ENCODE results near the gene ZCWPW1.

The ZCWPW1 gene

GRCh38 chr7:100431286-100431735, 2.8 kb upstream of the ZCWPW1 start:
- no peak for DNase-seq (ENCODE audit: low spot score)

DNA sequence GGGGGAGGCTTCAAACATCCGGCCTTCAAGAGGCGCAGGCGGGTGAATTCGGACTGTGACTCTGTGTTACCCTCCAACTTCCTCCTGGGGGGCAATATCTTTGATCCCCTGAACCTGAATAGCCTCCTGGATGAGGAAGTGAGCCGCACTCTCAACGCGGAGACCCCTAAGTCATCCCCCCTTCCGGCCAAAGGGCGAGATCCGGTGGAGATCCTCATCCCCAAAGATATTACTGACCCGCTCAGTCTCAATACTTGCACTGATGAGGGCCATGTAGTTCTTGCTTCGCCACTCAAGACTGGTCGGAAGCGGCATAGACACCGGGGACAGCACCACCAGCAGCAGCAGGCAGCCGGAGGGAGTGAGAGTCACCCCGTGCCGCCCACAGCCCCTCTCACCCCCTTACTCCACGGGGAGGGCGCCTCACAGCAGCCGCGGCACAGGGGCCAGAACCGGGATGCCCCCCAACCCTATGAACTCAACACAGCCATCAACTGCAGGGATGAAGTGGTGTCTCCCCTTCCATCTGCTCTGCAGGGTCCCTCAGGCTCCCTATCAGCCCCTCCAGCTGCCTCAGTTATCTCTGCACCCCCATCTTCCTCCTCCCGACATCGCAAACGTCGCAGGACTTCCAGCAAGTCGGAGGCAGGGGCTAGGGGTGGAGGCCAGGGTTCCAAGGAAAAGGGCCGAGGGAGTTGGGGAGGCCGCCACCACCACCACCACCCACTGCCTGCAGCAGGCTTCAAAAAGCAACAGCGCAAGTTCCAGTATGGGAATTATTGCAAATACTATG, 2.2 kb upstream of the ZCWPW1 start:
- peak; percentile 20 for DNase-seq (ENCODE audit: low spot score)

GRCh38 chr7:100429637-100430492, 1.4 kb upstream of the ZCWPW1 start, which contains the start of gene MEPCE:
MEPCE (plus strand) TSS chr7:100429831; CDS start chr7:100430019, 188 bp downstream.
- peak; percentile 99 for DNase-seq (ENCODE audit: low spot score)

DNA sequence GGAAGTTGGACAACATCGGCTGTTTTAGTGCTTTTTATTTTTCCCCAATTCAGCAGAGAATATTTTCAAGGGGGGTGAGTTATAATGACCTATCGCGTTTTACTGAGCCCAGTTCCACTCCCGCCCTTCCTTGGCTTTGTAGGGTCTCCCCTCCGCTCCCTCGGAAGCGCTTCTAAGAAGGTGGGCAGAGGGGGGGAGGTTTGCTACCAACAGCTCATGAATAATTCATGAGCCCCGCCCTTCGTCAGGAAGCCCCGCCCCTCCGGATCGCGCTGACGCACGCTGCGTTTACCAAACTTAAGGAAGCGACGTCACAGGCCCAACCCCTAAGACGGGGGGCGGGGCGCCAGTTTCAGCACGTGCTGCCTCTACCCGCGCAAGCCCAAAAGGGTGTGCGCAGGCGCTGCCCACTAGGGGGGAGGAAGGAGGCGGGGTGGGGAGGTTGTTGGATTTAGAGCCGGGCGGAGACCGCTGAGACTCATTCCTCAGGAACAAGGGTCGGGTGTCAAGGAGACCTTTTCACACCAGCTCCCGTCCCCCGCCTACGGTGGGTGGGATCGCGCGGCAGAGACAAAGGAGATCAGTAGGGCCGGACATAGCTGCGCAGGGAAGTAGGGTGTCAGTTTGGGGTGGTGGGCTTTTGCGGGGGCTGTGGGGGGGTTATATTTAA, 599 bp upstream of the ZCWPW1 start:
- DNase-seq (ENCODE audit: low spot score) = peak; percentile 98

GRCh38 chr7:100427762-100428198, 723 bp downstream of the ZCWPW1 start:
- DNase-seq (ENCODE audit: low spot score) = no peak

DNA sequence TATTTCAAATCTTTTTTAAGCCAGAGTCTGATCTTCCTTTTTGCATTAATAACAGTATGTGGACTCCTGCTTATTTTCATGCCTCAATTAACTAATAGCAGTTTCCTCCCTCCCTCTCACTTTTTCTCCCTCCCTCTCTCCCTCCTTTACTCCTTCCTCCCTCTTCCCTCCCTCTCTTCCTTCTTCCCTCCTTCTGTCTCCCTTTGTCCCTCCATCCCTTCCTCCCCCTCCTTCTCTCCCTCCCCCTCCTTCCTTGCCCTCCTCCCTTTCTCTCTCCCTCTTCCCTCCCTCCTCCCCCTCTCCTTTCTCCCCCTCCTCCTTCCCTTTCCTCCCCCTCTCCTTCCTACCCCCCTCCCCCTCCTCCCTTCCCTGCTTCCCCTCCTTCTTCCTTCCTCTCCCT, 2.0 kb downstream of the ZCWPW1 start:
- no peak for DNase-seq (ENCODE audit: low spot score)

- no peak for DNase-seq (ENCODE audit: low spot score)
Observed at GRCh38 chr7:100425347-100425746, 3.2 kb downstream of the ZCWPW1 start.

- DNase-seq (ENCODE audit: low spot score) = no peak
Observed at GRCh38 chr7:100423315-100423714, 5.2 kb downstream of the ZCWPW1 start.

GRCh38 chr7:100419660-100420226, 8.8 kb downstream of the ZCWPW1 start:
- DNase-seq (ENCODE audit: low spot score) = no peak

DNA sequence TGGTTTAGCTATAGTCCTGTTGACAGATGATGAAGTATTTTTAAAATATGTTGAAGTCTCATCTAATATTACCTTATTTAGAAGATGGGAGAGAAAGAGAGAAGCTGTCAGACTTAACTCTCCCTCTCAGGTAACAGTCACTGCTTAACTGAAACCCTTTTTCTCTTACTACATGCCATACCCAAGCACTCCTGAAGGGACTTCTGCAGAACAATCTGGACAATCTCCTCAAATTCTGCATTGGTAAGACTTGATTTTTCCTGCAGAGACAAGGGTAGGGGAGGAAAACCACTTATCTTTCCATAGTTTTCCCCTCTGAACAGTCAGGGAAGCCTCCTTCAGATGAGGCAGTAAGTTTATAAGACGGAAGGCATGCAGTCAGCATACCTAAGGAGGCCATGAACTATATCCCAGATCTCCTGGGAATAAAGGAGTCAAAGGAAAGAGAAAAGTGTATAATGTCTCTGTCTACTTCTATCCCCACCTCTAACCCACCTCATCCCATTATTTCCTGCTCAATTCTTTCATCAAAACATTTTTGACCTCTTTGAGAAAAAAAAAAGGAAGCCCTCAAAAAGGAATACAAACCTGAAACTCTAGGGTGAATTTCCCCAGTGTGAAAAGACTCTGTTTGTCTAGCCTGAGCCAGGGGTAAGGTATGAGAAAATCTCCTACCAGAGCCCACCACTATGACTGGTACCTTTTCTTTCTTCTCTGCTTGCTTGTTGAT, 9.4 kb downstream of the ZCWPW1 start:
- DNase-seq (ENCODE audit: low spot score) = no peak

- DNase-seq (ENCODE audit: low spot score) = no peak
Observed at GRCh38 chr7:100415448-100415847, 13.1 kb downstream of the ZCWPW1 start.

DNA sequence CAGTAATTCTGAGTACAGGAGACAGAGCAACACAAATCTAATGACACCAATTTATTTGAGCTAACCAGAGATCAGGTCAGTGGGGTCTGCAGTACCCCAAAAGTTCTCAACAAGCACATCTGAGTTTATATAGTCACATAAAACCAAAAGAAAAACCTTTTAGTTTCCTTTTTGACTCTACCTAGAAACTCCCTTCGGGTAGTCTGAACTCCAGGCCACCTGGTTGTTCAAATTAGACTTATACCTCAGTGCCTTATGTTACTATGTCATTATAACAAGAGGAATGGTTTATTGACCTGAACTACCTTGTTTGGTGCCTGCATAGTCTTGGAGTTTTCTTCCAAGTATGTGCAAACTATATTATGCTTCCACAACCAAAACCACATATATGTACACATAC, 14.6 kb downstream of the ZCWPW1 start:
- DNase-seq (ENCODE audit: low spot score) = no peak

GRCh38 chr7:100413346-100413745, 15.2 kb downstream of the ZCWPW1 start:
- DNase-seq (ENCODE audit: low spot score) = no peak

GRCh38 chr7:100411101-100411500, 17.4 kb downstream of the ZCWPW1 start:
- DNase-seq (ENCODE audit: low spot score) = no peak

GRCh38 chr7:100407285-100408180, 21.0 kb downstream of the ZCWPW1 start:
- DNase-seq (ENCODE audit: low spot score) = peak; percentile 68

DNA sequence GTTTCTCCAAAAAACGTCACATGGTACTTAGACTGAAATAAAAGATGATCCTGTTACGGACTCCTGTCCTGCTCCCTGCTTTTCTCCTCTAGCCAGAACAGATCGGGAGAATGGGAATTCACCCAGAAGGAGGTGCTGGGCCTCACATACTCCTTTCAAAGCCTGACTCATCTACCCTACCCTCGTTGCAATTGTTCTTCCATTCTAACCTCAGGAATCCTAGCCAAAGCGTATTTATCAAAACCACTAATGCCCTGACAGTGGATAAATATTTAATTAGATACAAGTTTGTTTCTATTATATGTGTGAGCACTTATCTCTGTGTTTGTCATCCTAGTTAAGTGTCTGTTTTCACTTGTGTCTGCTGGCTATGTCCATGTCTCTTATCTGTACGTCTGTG, 21.7 kb downstream of the ZCWPW1 start:
- no peak for DNase-seq (ENCODE audit: low spot score)

DNA sequence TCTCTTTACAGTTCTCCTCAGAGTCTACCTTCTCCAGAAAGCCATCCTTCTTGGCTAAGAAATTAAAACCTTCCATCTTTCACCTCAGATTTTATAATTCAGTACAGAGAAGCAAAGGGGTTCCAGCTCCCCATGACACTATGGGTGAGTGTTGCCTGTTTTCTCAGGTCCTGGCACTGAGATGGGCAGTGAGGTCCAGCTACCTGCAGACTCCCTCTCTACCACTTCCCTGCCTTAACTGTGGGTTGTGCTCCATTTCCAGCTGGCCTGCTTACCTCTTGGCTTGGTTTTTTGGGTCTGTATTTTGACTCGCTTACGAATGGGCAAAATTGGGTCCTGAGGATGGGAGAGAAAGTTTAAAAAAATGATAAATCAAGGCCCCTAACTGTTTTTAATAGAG, 26.3 kb downstream of the ZCWPW1 start:
- DNase-seq (ENCODE audit: low spot score) = no peak

DNA sequence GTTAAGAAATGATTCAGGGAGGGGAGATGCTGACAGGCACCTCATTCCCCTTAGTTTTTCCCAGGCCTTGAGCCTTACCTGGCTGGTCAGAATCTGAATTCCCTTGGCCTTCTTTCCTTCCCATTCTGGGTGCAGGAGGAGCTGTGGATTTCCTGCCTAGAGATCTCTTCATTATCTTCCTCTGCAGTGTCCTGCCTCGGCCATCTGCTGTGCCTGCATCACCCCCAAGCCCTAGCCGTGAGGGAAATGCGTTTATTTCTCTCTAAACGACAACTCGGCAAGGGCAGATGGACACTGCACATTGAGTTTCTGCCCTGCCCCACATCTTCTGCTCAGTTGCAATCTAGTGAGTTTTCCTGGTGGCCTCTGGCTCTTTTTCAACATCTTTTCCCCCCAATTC, 26.7 kb downstream of the ZCWPW1 start:
- DNase-seq (ENCODE audit: low spot score) = no peak

DNA sequence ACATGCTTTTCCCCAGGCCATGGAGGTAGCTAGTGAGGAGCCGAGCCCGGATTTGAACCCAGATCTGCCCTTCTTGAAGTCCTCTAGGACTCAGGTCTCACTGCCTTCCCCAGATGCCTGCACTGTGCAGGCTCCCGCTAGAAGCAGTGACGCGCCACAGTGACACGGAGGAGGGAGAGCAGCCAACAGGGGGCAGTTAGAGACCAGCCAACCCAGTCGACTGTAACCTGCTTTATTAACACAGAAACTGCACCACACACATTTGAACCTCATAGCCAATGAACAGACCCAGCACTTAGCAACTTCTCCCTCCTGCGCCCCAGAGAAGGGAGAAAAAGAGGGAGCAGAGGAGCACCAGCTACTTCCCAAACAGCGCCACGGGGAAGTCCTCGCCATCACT, 27.8 kb downstream of the ZCWPW1 start:
- no peak for DNase-seq (ENCODE audit: low spot score)

DNA sequence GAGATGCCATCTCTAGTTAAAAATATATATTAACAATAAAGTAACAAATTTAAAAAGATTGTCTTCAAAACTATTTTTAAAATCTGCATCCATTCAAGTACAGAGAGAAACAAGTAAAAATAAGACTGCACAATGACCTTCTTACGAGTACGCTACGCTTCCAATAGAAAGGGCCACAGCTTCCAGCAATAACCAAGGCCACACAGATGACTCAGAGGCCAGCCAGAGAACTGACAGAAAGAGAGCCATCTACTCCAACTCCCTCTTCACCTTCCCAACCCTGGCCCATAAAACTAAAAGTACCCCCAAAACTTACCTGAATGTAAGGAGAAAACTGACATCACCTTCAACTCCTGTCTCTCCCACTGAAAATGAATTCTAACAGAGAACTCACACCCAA, 28.5 kb downstream of the ZCWPW1 start:
- no peak for DNase-seq (ENCODE audit: low spot score)

Measured in AG08396 (cell line).